Frontal cortex (tissue), 4 donors: ENCODE results near the gene MUC2. TPM values are rescaled to one million over a fixed set of nuclear protein-coding genes. Genes with fewer than 3 reads are reported as not detected.

Experiments
- DNase-seq, 2 donors: peaks; one replicate each; pipeline ENCODE4 v3.0.0; 2012; ENCODE audit warnings: low spot score in 2 of 2
- FAIRE-seq: peaks from 2 replicates; lab custom pipeline; 2012; peaks lifted over from hg19 to GRCh38; lab: Jason Lieb, UNC
- total RNA-seq: library from RNA; depleted of rRNA; stranded (reverse); fragments of >200 nt; gene quantifications from one replicate; pipeline ENCODE4 v1.2.3, GENCODE V29; 2014
- donor health status: control.
- donor health status: control.
- donor health status: control.

Gene MUC2
- total RNA-seq, 1 donor from 2014 or later: not detected

GRCh38 chr11:1100417-1101245 lies 26.0 kb downstream of the MUC2 start:
- FAIRE-seq (no peak), DNase-seq (no peak)

- no peak for FAIRE-seq
- no peak for DNase-seq
Measured at GRCh38 chr11:1101318-1102089, 26.8 kb downstream of the MUC2 start.

DNA sequence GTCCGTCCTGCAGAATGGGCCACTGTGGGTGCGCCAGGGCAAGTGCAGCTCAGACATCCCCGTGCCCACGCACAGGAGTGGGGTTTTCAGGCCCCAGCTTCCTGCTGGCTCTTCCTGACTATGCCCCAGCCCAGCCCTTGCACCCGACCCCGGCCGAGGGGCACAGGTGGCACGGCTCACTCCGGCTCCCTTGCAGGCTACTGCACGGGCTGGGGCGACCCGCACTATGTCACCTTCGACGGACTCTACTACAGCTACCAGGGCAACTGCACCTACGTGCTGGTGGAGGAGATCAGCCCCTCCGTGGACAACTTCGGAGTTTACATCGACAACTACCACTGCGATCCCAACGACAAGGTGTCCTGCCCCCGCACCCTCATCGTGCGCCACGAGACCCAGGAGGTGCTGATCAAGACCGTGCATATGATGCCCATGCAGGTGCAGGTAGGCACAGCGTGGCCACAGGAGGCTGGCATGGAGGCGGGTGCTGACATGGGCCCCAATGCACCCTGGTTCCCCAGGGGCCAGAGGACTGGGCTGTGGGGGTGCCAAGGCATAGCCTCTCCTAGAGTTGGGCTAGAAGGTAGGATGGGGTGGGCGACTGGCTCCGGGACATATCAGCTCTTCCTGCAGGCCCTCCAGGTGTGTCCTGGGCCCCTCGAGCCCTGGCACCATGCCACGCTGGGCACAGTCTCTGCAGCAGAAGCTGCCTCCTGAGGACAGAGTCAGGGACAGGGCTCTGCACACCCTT lies 27.7 kb downstream of the MUC2 start:
- DNase-seq: no peak
- FAIRE-seq: no peak

GRCh38 chr11:1102996-1103395 lies 28.3 kb downstream of the MUC2 start:
- FAIRE-seq: no peak
- no peak for DNase-seq

DNA sequence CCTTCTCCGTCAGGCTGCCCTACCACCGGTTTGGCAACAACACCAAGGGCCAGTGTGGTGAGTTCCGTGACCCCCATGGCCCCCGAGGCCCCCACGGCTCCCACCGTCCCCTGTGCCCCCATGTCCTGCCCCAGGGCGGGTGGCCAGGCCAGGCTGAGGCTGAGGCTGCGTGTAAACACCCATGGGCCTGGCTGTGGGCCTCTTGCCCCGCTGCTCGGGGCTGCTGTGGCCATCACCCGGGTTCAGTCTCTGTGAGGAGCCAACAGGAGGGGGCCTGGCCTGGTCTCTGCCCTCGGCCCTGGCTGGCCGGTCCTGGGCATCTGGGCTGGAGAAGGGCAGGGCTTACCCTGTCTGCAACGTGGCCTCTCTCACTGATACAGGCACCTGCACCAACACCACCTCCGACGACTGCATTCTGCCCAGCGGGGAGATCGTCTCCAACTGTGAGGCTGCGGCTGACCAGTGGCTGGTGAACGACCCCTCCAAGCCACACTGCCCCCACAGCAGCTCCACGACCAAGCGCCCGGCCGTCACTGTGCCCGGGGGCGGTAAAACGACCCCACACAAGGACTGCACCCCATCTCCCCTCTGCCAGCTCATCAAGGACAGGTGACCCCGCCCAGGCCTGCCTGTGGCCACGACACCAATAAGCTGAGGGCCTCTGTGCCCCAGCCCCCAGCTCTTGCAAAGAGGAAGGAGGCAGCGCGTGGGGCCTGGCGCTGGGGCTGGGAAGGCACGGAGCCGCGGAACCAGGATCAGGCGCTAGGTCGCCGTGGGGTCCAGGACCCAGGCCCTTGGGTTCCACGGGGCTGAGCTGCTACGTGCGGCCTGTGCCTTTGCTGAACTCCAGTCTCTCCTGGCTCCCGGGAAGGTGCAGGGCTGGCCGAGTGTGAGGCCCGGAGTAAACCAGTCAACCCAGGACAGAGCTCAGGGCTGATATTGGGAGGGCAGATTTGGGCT lies 29.0 kb downstream of the MUC2 start:
- FAIRE-seq: no peak
- DNase-seq: no peak

- DNase-seq (no peak), FAIRE-seq (no peak)
Measured at GRCh38 chr11:1104411-1105182, 29.9 kb downstream of the MUC2 start.

DNA sequence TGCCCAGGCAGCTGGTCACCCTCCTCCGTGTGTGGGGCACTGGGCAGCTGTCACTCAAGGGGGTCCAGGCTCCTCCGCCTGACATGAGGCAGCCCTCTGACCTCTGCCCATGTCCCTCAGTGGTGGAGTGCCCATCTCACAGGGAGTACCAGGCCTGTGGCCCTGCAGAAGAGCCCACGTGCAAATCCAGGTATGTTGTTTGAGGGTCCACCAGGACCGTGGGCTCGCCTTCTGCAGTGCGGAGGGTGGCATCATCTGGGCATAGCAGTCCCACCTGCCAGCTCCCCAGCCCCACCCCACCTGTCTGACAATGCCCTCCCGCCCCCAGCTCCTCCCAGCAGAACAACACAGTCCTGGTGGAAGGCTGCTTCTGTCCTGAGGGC lies 30.5 kb downstream of the MUC2 start:
- DNase-seq (no peak), FAIRE-seq (no peak)

DNA sequence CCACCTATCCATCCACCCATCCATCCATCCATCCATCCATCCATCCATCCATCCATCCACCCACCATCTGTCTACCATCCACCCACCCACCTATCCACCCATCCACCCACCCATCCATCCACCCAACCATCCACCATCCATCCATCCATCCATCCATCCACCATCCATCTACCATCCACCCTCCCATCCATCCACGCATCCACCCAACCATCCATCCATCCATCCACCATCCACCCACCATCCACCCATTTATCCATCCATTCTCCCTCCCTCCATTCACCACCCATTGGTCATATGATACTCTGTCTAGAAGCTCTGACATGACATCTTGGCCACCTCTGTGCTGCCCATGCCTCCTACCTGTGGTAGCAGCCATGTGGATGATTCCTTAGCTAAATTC lies 31.7 kb downstream of the MUC2 start:
- FAIRE-seq: no peak

DNA sequence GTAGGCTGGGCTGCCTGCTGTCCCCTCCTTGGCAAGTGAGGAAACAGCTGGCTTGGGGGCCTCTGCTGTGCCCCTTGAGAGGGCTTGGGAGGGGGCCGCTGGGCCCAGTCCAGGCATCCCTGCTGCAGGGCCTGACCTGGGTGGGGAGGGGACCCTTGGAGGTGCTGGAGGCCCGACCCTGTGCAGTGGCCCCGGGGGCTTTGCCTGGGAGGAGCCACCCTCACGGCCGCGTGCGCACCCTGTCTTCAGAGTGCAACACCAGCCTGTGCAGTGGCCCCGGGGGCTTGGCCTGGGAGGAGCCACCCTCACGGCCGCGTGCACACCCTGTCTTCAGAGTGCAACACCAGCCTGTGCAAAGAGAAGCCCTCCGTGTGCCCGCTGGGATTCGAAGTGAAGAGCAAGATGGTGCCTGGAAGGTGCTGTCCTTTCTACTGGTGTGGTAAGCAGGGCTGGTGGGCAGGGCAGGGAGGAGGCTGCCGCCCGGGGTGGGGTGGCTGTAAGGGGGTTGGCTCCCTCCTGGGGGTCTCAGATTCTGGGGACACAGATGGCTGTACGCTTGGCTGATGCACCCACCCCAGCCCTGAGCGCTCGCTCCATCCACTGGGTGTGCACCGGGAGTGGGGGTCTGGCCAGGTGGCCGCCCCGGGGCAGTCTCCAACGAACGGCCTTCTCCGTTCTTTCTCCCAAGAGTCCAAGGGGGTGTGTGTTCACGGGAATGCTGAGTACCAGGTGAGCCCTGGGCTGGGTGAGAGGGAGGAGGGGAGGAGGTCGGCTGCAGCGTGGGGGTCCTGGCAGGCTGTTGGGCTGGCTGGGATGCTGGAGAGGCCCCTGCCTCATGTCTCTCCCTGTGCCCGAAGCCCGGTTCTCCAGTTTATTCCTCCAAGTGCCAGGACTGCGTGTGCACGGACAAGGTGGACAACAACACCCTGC lies 32.9 kb downstream of the MUC2 start:
- DNase-seq: no peak
- FAIRE-seq: no peak

More for the DNA sequence above, 31.7 kb downstream of the MUC2 start:
- no peak for DNase-seq

DNA sequence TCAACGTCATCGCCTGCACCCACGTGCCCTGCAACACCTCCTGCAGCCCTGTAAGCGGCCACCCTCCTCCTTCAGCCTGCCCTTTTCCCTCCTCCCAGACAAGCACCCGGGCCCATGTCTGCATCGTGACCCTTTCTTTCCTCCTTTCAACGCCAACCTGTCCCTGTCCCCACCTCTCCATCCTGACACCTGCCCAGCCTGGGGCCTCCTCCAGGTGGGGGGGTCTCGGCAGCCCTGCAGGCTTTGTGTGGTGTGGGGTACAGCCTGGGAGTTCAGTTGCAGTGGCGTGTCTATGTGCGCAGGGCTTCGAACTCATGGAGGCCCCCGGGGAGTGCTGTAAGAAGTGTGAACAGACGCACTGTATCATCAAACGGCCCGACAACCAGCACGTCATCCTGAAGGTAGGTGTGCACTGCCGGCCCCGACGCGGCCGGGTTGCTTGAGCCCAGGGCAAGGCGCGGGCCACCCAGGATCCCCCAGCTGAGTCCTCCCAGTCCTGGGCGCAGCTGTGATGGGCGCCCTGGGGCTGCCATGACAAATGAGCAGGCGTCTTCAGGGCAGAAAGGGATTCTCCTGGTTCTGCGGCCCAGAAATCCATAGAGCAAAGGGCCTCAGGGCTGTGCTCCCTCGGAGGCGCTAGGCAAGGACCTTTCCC lies 33.7 kb downstream of the MUC2 start:
- DNase-seq: no peak
- no peak for FAIRE-seq

GRCh38 chr11:1109101-1109917 lies 34.6 kb downstream of the MUC2 start:
- FAIRE-seq (no peak), DNase-seq (no peak)

DNA sequence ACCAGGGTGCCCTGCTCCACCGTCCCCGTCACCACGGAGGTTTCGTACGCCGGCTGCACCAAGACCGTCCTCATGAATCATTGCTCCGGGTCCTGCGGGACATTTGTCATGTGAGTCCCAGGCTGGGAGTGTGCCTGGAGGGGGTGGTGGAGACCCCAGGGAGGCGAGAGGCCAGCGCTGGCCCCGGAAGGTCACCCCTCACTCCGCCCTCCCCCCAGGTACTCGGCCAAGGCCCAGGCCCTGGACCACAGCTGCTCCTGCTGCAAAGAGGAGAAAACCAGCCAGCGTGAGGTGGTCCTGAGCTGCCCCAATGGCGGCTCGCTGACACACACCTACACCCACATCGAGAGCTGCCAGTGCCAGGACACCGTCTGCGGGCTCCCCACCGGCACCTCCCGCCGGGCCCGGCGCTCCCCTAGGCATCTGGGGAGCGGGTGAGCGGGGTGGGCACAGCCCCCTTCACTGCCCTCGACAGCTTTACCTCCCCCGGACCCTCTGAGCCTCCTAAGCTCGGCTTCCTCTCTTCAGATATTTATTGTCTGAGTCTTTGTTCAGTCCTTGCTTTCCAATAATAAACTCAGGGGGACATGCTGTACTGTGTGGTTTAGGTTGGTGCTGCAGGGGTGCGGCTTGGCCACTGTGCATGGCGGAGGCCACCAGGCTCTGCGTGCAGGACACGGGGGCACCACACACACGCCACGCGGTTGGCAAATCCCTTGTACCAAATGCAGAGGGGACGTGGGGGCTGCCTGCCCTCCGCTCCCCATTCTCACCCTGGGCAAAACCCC lies 35.4 kb downstream of the MUC2 start:
- no peak for DNase-seq
- FAIRE-seq: no peak

GRCh38 chr11:1111545-1112212 lies 37.0 kb downstream of the MUC2 start:
- FAIRE-seq (no peak), DNase-seq (no peak)

GRCh38 chr11:1112351-1113191 lies 37.9 kb downstream of the MUC2 start:
- DNase-seq (no peak), FAIRE-seq (no peak)
